GM21723 (cell line): Measurements from ENCODE around the gene TBCCD1.
"Not testable (repeated sequence)": the region's sequence is repeated elsewhere in the genome, so short reads cannot be mapped to it uniquely, and the experiment has no call there.

Experiments
- ATAC-seq: cut with Tn5 transposase; IDR thresholded peaks from one replicate; pipeline ENCODE4 v1.9.1; 2021; ENCODE audit warnings: mild to moderate bottlenecking, moderate library complexity; ENCODE audit not compliant: unreplicated experiment

The TBCCD1 gene

GRCh38 chr3:186566772-186567071 is 417 bp downstream of the TBCCD1 start:
- ATAC-seq = no peak

DNA sequence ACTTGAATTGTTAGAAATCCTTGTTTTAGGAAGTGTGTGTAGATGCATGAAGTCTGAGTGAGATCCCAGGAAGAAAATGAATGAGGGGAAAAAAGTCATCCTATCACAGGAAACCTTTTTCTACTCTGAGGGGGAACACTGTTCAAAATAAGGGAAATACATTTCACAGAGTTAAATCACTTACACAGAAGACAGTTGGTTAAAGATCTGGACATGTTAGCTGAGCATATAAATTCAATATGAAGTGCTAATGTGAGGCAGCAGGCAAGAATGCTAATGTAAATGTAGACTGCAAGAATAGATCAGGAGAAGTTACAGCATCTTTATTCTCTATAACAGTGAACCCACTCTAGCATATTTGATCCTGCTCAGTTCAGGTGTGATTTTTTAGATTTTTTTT is 2.6 kb downstream of the TBCCD1 start:
- ATAC-seq = no peak

- ATAC-seq = no peak
Observed at GRCh38 chr3:186552408-186553031, 14.6 kb downstream of the TBCCD1 start.

GRCh38 chr3:186551387-186551786 is 15.8 kb downstream of the TBCCD1 start:
- ATAC-seq = no peak

GRCh38 chr3:186549497-186549896 is 17.6 kb downstream of the TBCCD1 start:
- ATAC-seq = no peak

DNA sequence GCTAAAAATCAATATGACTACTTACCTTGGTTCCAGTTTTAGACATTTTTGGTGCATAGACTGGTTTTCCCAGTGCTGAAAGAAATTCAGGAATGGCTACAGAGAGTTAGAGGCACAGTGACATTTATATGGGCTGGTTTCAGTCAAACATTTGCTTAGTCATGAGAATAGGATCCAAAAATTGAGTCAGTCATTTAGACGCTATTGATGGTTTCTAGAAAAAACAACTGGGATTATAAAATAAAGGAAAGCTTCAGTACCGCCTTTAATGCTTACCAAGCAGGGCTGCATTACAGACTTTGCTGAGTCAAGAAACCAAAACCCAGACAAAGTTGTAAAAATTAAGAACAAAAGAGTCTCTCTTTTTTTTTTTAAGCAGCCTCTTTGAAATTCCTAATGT is 22.9 kb downstream of the TBCCD1 start, which contains the start of gene CRYGS:
Gene CRYGS (minus strand): TSS at position 100 of the 400 bp plus-strand sequence. CDS start 54 bp downstream, at position 46.
- ATAC-seq = no peak

DNA sequence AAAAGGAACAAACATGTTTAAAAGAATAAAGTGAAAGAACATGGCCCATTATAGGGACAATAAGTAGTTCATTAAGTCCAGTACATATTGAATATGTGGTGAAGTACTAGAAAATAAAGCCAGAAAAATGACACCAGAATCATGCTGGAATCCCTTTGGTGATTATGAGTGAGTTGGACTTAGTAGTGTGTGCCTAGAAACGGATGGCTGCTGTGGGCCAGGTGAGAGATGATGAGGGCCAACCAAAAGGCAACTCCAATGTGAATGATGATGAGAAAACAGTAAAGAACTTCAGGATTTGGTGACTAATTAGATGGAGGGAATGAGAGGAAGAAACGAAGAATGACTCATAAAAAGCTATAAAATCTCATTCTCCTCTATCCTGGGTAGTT is 26.3 kb downstream of the TBCCD1 start:
- ATAC-seq = no peak

GRCh38 chr3:186540221-186540834 is 26.8 kb downstream of the TBCCD1 start:
- ATAC-seq = peak; percentile 74

DNA sequence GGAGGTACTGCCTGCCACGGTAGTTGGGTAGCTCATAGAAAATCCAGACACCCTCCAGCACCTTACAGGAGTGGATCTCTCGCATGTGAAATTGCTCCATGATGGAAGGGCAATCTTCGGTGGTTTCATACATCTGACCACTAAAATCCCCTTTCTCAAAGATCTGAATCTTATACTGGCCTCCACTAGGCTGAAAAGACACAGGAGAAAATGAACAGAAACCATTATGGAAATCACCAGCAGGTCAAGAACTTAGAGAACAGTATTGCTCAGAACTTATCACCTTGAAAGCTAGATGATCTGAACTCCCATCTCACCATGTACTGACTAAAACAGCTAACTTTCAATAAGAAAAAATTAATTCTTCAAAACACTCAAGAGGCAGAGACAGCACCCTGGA is 28.4 kb downstream of the TBCCD1 start:
- ATAC-seq = no peak

DNA sequence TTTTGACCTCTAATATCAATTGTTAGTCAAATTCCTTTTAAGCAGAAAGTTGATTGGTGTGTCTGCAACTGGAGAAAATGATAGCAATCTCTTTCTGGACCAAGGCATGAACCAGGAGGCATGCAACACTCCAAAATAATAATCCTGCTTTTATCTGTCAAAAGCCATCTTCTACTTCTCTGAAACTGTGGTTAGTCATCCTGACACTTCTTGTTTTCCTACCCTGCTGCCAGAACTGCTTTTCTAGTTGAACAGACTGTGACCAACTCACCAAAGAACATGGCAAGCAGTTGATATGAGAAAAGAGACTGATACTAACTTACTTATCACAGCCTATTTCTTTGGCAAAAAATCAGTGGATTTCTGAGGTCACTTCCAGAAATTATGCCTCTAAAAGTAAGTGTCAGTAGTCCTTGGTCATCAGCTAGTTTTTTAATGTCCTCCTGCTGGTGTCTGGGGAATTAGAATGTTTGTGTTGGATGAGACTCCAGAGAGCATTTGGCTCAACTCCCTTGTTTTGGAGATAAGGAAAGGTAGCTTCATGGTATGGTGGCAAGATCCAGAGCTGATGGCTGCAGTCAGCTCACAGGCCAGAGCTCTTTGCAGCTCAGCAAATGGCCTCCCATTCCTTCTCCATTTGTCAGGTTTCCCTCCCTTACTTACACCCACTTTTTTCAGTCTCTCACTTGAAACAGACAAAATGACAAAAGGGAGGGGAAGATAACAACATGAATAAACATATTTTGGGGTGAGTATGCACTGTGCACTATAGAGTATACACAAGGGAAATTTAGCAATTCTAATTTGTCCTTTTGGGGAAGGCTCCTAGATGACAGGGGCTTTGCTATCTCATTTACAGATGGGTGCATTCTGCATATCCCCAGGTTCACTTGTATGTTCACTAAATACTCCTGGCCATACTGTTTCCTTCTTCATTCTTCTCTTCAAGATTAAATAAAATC is 30.0 kb downstream of the TBCCD1 start:
- ATAC-seq = no peak

DNA sequence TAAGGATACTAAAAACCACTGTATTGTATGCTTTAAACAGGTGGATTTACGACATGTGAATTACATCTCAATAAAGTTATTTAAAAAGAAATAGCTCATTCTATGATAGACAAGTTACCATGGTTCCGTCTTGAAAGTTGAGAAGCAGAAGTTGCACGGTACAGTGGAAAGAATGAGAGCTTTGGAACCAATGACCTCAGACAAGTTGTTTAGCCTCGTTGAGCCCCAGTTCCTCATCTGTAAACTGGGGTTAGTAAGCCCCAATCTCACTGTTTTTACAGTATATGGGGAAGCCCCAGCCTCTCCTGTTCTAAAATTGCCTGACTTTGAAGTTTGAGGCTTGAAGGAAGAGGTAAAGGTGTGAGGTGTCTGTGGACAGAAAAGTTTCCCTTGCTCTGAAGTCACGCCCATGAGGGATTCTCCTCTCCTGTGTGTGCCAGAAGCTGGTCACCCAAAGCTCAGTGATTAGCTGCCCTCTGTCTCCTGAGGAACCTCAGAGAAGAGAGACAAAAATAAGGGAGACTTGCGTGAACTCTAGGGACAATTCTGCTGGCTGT is 32.9 kb downstream of the TBCCD1 start:
- ATAC-seq = peak; percentile 88

DNA sequence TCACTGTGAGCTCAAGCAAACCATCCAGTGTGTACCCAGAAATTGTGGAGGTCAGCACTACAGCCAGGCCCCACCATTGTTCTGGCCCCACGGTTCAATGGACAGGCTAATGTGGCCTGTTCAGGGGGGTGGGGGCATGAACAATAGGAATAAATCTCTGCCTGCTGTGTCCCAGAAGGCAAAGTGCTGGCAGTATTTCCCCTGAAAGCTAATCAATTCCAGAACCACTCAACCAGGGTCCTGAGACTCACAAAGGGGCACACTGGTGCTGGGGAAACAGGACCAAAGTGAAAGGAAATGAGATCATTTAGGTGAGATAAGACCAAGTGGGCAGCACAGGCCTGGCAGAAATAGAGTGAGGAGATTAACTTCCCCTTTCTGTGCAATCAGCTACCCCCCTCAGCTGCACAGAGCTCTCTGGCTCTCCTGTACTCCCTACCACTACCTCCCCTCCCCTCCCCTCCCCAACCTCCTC is 34.5 kb downstream of the TBCCD1 start:
- ATAC-seq = peak; percentile 47

GRCh38 chr3:186531694-186532093 is 35.4 kb downstream of the TBCCD1 start:
- not testable (repeated sequence) for ATAC-seq

- no peak for ATAC-seq
Observed at GRCh38 chr3:186530415-186530814, 36.7 kb downstream of the TBCCD1 start.

- no peak for ATAC-seq
Observed at GRCh38 chr3:186529201-186529999, 37.7 kb downstream of the TBCCD1 start.

DNA sequence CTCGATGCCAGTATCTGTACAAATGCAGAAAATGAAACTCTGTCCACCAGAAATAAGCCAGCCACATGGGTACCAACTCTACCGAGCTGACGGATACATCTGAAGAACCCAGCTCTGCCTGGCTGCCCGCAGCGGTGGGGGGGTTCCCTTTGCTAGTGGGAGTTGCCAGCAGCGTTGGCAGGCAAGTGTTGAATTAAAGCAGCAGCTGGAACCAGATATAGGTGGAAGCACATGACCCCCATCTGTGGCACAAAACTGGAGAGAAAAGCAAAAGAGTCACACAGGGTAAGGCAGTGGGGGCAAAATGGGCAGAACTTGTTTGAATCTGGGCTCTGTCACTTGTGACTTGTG is 40.9 kb downstream of the TBCCD1 start:
- ATAC-seq = no peak

- ATAC-seq = peak; percentile 39
Observed at GRCh38 chr3:186525369-186526255, 41.5 kb downstream of the TBCCD1 start.

- ATAC-seq = no peak
Observed at GRCh38 chr3:186524616-186525015, 42.5 kb downstream of the TBCCD1 start.

DNA sequence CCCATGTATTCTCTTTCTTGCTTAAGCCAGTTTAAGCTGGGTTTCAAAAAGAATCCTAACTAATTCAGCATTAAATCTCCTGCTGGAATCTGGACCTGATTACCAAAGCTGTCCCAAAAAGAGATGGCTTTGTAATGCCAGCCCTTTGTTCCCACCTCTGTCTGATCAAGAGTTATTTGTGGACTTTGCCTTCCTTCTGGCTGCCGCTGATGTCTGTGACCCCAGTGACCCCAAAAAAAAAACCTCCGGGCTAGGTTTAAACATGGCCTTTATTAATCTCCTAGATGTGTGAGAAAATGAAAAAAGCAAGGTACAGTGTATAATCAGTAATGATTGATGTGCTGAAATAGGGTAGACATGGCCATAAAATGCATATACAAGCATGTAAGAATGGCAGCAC is 43.7 kb downstream of the TBCCD1 start:
- no peak for ATAC-seq

GRCh38 chr3:186523022-186523421 is 44.1 kb downstream of the TBCCD1 start:
- ATAC-seq = no peak
